Thyroid gland (tissue), 4 donors: Measurements from ENCODE around the gene IFNL2. TPM values are rescaled to one million over a fixed set of nuclear protein-coding genes. Genes with fewer than 3 reads are reported as not detected.

Experiments
- DNase-seq, 2 donors: peaks; one replicate each; pipeline ENCODE4 v3.0.0-alpha.2; 2019
- H3K27ac ChIP-seq, 3 donors: fragments of 200-600 bp; sonication (generic); 1 replicate in 2 of 3; 2 replicates in 1 of 3; pipeline ENCODE4 v1.5.1; 2016 to 2019; ENCODE audit warnings: mild to moderate bottlenecking in 1 of 3, moderate library complexity in 1 of 3
- H3K27me3 ChIP-seq: fragments of 200-600 bp; sonication (generic); one replicate; pipeline ENCODE4 v1.5.1; 2019
- H3K36me3 ChIP-seq, 2 donors: fragments of 200-600 bp; sonication (generic); one replicate each; pipeline ENCODE4 v1.5.1; 2016 to 2019
- H3K4me1 ChIP-seq, 2 donors: fragments of 200-600 bp; sonication (generic); one replicate each; pipeline ENCODE4 v1.5.1; 2017 to 2019
- H3K4me3 ChIP-seq, 3 donors: fragments of 200-600 bp; sonication (generic); replicated peaks in 1 of 3; 1 replicate in 2 of 3; 2 replicates in 1 of 3; pipeline ENCODE4 v1.5.1; 2016; ENCODE audit warnings: mild to moderate bottlenecking in 1 of 3
- H3K9me3 ChIP-seq: fragments of 200-600 bp; sonication (generic); one replicate; pipeline ENCODE4 v1.5.1; 2017
- CTCF ChIP-seq, 6 experiments: fragments of 200-600 bp in 3 of 6; fragments of 450-650 bp in 3 of 6; sonication (generic) in 3 of 6; IDR thresholded peaks; one replicate each; pipeline ENCODE4 v1.5.1; 2016 to 2019; ENCODE audit warnings: antibody characterized with exemption in 6 of 6, mild to moderate bottlenecking in 2 of 6, inconsistent platforms in 1 of 6, moderate library complexity in 1 of 6
- POLR2A ChIP-seq, 2 donors: fragments of 450-650 bp; IDR thresholded peaks; one replicate each; pipeline ENCODE4 v1.6.1; 2017; ENCODE audit warnings: antibody characterized with exemption in 2 of 2, mild to moderate bottlenecking in 2 of 2, moderate library complexity in 1 of 2
- WGBS, 2 donors: methylation state at CpG; one replicate each; pipeline ENCODE4 v1.1.5; 2017; 5-methylcytosine and 5-hydroxymethylcytosine counted together
- intact Hi-C: fragments of 100-400 bp; cut with DNase I; formaldehyde crosslinking; loops from one replicate; pipeline ENCODE4 v1.15.1; 2023
- total RNA-seq, 4 donors: library from RNA; depleted of rRNA; stranded (reverse); fragments of >200 nt; gene quantifications; one replicate each; pipeline ENCODE4 v1.2.3, GENCODE V29; 2016

IFNL2 gene
- total RNA-seq, 4 donors from 2014 or later: not detected

GRCh38 chr19:39317476-39317875 is 49.3 kb downstream of the IFNL2 start:
- H3K4me3 ChIP-seq: no peak overlapping the region
- 88 to 94% methylated on average over 4 of the region's 4 CpGs for WGBS, 2 donors

GRCh38 chr19:39318071-39318470 is 49.9 kb downstream of the IFNL2 start:
- DNase-seq: no peak
- intact Hi-C loops: no loop called here
- peaks cover 9% of the 10 kb centered on the region in 2 donors for H3K4me1 ChIP-seq
- TF ChIP-seq POLR2A (IDR thresholded peaks at IDR 0.05) (no peak), CTCF (IDR thresholded peaks at IDR 0.05) (no peak)
- no peak overlapping the region for H3K27ac ChIP-seq
- no peak overlapping the region for H3K4me3 ChIP-seq
- WGBS, 2 donors: 90 to 94% methylated on average over 5 of the region's 5 CpGs
- H3K9me3 ChIP-seq: no peaks in the 10 kb centered on the region
- H3K36me3 ChIP-seq: peaks cover 0 to 5% of the 10 kb centered on the region in 2 donors
- no peaks in the 10 kb centered on the region for H3K27me3 ChIP-seq

More at GRCh38 chr19:39317476-39317875, 49.3 kb downstream of the IFNL2 start:
- Histone ChIP-seq H3K27me3 (no peaks in the 10 kb centered on the region), H3K4me1 (peaks cover 9% of the 10 kb centered on the region in 2 donors), H3K27ac (no peak overlapping the region), H3K36me3 (peaks cover 0 to 5% of the 10 kb centered on the region in 2 donors), H3K9me3 (no peaks in the 10 kb centered on the region)
- DNase-seq: no peak
- TF ChIP-seq POLR2A (IDR thresholded peaks at IDR 0.05) (no peak), CTCF (IDR thresholded peaks at IDR 0.05) (no peak)
- intact Hi-C loops: no loop called here

GRCh38 chr19:39318690-39319089 is 50.5 kb downstream of the IFNL2 start:
- DNase-seq: no peak
- WGBS, 2 donors: 89 to 93% methylated on average over 3 of the region's 4 CpGs
- intact Hi-C loops: no loop called here

GRCh38 chr19:39319098-39319891 is 51.1 kb downstream of the IFNL2 start:
- Histone ChIP-seq H3K27ac (no peak overlapping the region), H3K4me1 (peaks cover 9% of the 10 kb centered on the region in 2 donors), H3K27me3 (no peaks in the 10 kb centered on the region), H3K36me3 (peaks cover 0 to 5% of the 10 kb centered on the region in 2 donors), H3K9me3 (no peaks in the 10 kb centered on the region), H3K4me3 (no peak overlapping the region)
- intact Hi-C loops: no loop called here
- DNase-seq: no peak
- TF ChIP-seq POLR2A (IDR thresholded peaks at IDR 0.05): no peak
- TF ChIP-seq CTCF (IDR thresholded peaks at IDR 0.05): no peak
- 82 to 88% methylated on average over 5 of the region's 5 CpGs for WGBS, 2 donors

More at GRCh38 chr19:39318690-39319089, 50.5 kb downstream of the IFNL2 start:
- peaks cover 0 to 5% of the 10 kb centered on the region in 2 donors for H3K36me3 ChIP-seq
- H3K4me3 ChIP-seq: no peak overlapping the region
- TF ChIP-seq POLR2A (IDR thresholded peaks at IDR 0.05) (no peak), CTCF (IDR thresholded peaks at IDR 0.05) (no peak)
- no peak overlapping the region for H3K27ac ChIP-seq
- peaks cover 9% of the 10 kb centered on the region in 2 donors for H3K4me1 ChIP-seq
- no peaks in the 10 kb centered on the region for H3K27me3 ChIP-seq
- H3K9me3 ChIP-seq: no peaks in the 10 kb centered on the region

Other genes starting within 250 kb of the IFNL2 start
- gene FBXO27, start 235.8 kb upstream of the IFNL2 start, total RNA-seq: 1 to 10 TPM in 3 of 4 donors, under 1 TPM in 1; 0.24 to 5.0 (median 3.0) TPM
- gene ACP7, start 184.0 kb upstream of the IFNL2 start, total RNA-seq: under 1 TPM in 1 of 4 donors, not detected in 3; 0.22 TPM
- gene PAK4, start 142.6 kb upstream of the IFNL2 start, total RNA-seq: 10 to 100 TPM; 12.4 to 24.9 (median 23.2) TPM
- gene NCCRP1, start 71.4 kb upstream of the IFNL2 start, total RNA-seq: under 1 TPM in 3 of 4 donors, not detected in 1; 0.45 to 0.81 (median 0.78) TPM
- not detected for gene SYCN, start 64.1 kb upstream of the IFNL2 start, total RNA-seq
- gene IFNL3, start 23.4 kb upstream of the IFNL2 start, total RNA-seq: not detected
- gene IFNL4, start 19.5 kb upstream of the IFNL2 start, total RNA-seq: not detected
- not detected for gene IFNL1, start 28.0 kb downstream of the IFNL2 start, total RNA-seq
- 1 to 10 TPM in 3 of 4 donors, under 1 TPM in 1; 0.78 to 2.2 (median 1.1) TPM for gene LRFN1, start 52.5 kb downstream of the IFNL2 start, total RNA-seq
- gene GMFG, start 67.6 kb downstream of the IFNL2 start, total RNA-seq: 10 to 100 TPM in 3 of 4 donors, 1 to 10 TPM in 1; 6.3 to 54.7 (median 17.6) TPM
- 100 to 1,000 TPM in 3 of 4 donors, 10 to 100 TPM in 1; 79.5 to 212 (median 124) TPM for gene SAMD4B, start 74.0 kb downstream of the IFNL2 start, total RNA-seq
- 10 to 100 TPM; 38.8 to 60.3 (median 50.8) TPM for gene PAF1, start 122.7 kb downstream of the IFNL2 start, total RNA-seq
- 10 to 100 TPM; 44.3 to 77.5 (median 63.4) TPM for gene MED29, start 123.0 kb downstream of the IFNL2 start, total RNA-seq
- gene ZFP36, start 138.5 kb downstream of the IFNL2 start, total RNA-seq: 100 to 1,000 TPM in 1 of 4 donors, 10 to 100 TPM in 3; 32.4 to 109 (median 62.4) TPM
- gene PLEKHG2, start 144.3 kb downstream of the IFNL2 start, total RNA-seq: 10 to 100 TPM in 2 of 4 donors, 1 to 10 TPM in 2; 8.2 to 29.1 (median 10.7) TPM
- gene RPS16, start 167.6 kb downstream of the IFNL2 start, total RNA-seq: 1,000 to 10,000 TPM in 2 of 4 donors, 100 to 1,000 TPM in 2; 919 to 2,686 (median 1,277) TPM
- gene SUPT5H, start 177.2 kb downstream of the IFNL2 start, total RNA-seq: 100 to 1,000 TPM in 2 of 4 donors, 10 to 100 TPM in 2; 93.6 to 203 (median 116) TPM
- gene TIMM50, start 212.4 kb downstream of the IFNL2 start, total RNA-seq: 10 to 100 TPM; 74.4 to 86.5 (median 84.5) TPM
- under 1 TPM in 1 of 4 donors, not detected in 3; 0.56 TPM for gene DLL3, start 230.6 kb downstream of the IFNL2 start, total RNA-seq
- 1 to 10 TPM; 2.5 to 4.4 (median 3.3) TPM for gene SELENOV, start 246.7 kb downstream of the IFNL2 start, total RNA-seq